Activated naive CD4-positive, alpha-beta T cell treated with anti-CD3 and anti-CD28 coated beads, Interleukin-2, amount 50 U/mL, for 72 hours (primary cell): Measurements from ENCODE around the gene RNF113A. TPM values are rescaled to one million over a fixed set of nuclear protein-coding genes. Genes with fewer than 3 reads are reported as not detected.
"Not testable (repeated sequence)": the region's sequence is repeated elsewhere in the genome, so short reads cannot be mapped to it uniquely, and the experiment has no call there.

ENCODE experiments used
- ATAC-seq, 2 donors: fragments of 150-1000 bp; cut with Tn5 transposase; 2 replicates each; pipeline ENCODE4 v1.10.0; 2021; ENCODE audit warnings: mild to moderate bottlenecking in 2 of 2, moderate library complexity in 2 of 2
- DNase-seq, 2 donors: peaks; one replicate each; pipeline ENCODE4 v3.0.0; 2021 to 2022; ENCODE audit warnings: low spot score in 2 of 2
- H3K27ac Mint-ChIP-seq, 2 donors: one replicate each; pipeline ENCODE4 v1.8.0; 2022; ENCODE audit warnings: mild to moderate bottlenecking in 2 of 2, mixed read lengths in 2 of 2
- H3K36me3 Mint-ChIP-seq, 2 donors: one replicate each; pipeline ENCODE4 v1.8.0; 2022; ENCODE audit warnings: mixed read lengths in 2 of 2
- H3K9me3 Mint-ChIP-seq, 2 donors: one replicate each; pipeline ENCODE4 v1.8.0; 2022; ENCODE audit warnings: mixed read lengths in 2 of 2
- total RNA-seq, 2 donors: library from RNA; stranded (reverse); gene quantifications; one replicate each; pipeline ENCODE4 v1.2.3, GENCODE V29; 2022

Gene RNF113A
- total RNA-seq, 2 donors from 2014 or later, result 20.1 to 34.3 TPM

- Mint-ChIP-seq H3K36me3 (peaks cover 19 to 21% of the 10 kb centered on the region in 2 donors), H3K9me3 (no peaks in the 10 kb centered on the region), H3K27ac (peak overlapping the region; percentile 99)
- DNase-seq (peak in 1 of 2 donors; percentile 16), ATAC-seq (peak; percentile 56 to 61)
Observed at GRCh38 chrX:119871245-119871598, 311 bp downstream of the RNF113A start.

GRCh38 chrX:119870626-119871131 lies 854 bp downstream of the RNF113A start:
- no peaks in the 10 kb centered on the region for H3K9me3 Mint-ChIP-seq
- peaks cover 19 to 21% of the 10 kb centered on the region in 2 donors for H3K36me3 Mint-ChIP-seq
- ATAC-seq (peak; percentile 13 to 32), DNase-seq (no peak)
- peak overlapping the region; percentile 99 for H3K27ac Mint-ChIP-seq

DNA sequence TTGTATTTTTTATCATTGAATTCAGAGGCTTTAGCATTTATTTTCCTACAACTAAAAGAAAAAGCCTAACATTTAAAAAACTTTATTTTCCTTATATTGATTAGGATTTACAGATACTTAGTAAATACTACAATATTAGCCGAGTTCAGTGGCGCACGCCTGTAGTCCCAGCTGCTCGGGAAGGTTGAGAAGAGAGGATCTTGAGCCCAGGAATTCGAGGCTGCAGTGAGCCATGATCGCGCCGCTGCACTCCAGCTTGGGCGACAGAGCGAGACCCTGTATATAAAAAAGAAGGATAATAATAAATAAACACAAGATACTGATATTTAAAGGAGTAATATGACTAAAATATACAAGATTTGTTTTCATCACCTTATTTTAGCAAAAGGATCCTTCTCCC lies 18.1 kb downstream of the RNF113A start:
- Mint-ChIP-seq H3K9me3 (no peaks in the 10 kb centered on the region), H3K36me3 (peaks cover 7 to 12% of the 10 kb centered on the region in 2 donors), H3K27ac (peak overlapping the region; percentile 90 to 99)
- no peak for ATAC-seq
- no peak for DNase-seq

- peak; percentile 95 to 97 for ATAC-seq
Observed at GRCh38 chrX:119852382-119853353, 18.9 kb downstream of the RNF113A start, which contains the start of gene UPF3B. Gene UPF3B (minus strand): TSS chrX:119852963. CDS start chrX:119852928, 35 bp downstream.

GRCh38 chrX:119833905-119834304 lies 37.6 kb downstream of the RNF113A start:
- ATAC-seq, result no peak
- H3K36me3 Mint-ChIP-seq, result peaks cover 19 to 26% of the 10 kb centered on the region in 2 donors

More at GRCh38 chrX:119852382-119853353, 18.9 kb downstream of the RNF113A start, which contains the start of gene UPF3B:
- peak within 1 kb of the TSS; percentile 90 to 99 for H3K27ac Mint-ChIP-seq
- H3K9me3 Mint-ChIP-seq, result no peaks in the 10 kb centered on the region
- peak; percentile 84 to 94 for DNase-seq
- peaks cover 7 to 12% of the 10 kb centered on the region in 2 donors for H3K36me3 Mint-ChIP-seq

GRCh38 chrX:119828446-119828845 lies 43.1 kb downstream of the RNF113A start:
- ATAC-seq (peak; percentile 30 to 53), DNase-seq (no peak)
- no peaks in the 10 kb centered on the region for H3K9me3 Mint-ChIP-seq
- H3K36me3 Mint-ChIP-seq, result peaks cover 6 to 19% of the 10 kb centered on the region in 2 donors
- no peak overlapping the region for H3K27ac Mint-ChIP-seq

More at GRCh38 chrX:119833905-119834304, 37.6 kb downstream of the RNF113A start:
- H3K27ac Mint-ChIP-seq, result no peak overlapping the region
- no peak for DNase-seq
- H3K9me3 Mint-ChIP-seq, result no peaks in the 10 kb centered on the region

DNA sequence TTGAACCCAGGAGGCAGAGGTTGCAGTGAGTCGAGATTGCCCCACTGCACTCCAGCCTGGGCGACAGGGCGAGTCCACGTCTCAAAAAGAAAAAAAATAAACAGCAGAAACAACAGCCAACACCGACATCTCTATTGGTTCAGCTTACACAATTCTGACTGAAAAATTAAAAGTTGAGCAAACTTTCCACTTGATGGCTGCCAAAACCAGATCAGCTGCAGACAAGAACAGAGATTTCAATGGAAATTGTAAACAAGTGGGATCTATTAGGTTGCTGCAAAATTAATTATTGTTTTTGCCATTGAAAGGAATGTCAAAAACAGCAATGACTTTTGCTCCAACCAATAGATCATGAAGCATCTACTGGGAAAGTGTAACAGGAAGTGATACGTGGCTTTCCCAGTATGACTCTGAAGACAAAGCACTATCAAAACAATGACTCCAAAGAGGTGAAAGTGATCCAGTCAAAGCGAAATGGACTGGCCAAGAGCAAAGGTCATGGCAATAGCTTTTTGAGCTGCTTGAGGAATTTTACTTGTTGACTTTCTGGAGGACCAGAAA lies 45.1 kb downstream of the RNF113A start:
- peak in 1 of 2 donors; percentile 5 for DNase-seq
- Mint-ChIP-seq H3K9me3 (no peaks in the 10 kb centered on the region), H3K36me3 (peaks cover 6 to 19% of the 10 kb centered on the region in 2 donors), H3K27ac (peak overlapping the region in 1 of 2 donors; percentile 66)
- peak; percentile 84 to 94 for ATAC-seq

GRCh38 chrX:119824221-119824620 lies 47.3 kb downstream of the RNF113A start:
- not testable (repeated sequence) for DNase-seq, ATAC-seq, H3K36me3 Mint-ChIP-seq, H3K9me3 Mint-ChIP-seq, H3K27ac Mint-ChIP-seq

DNA sequence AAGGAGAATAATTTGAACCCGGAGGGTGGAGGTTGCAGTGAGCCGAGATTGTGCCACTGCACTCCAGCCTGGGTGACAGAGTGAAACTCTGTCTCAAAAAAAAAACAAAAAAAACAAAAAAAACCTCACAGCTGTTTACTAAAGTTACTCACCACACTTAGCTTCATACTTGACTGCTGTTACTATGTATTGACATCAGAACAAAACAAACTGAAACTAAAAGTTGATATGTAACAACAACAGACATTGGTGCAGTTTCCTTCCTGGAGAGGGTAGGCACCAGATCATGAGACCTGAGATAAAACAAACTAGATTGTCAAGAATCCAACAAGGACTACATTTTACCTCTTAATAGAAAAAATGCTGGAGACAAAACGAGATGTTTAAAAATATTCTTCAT lies 49.8 kb downstream of the RNF113A start:
- not testable (repeated sequence) for H3K9me3 Mint-ChIP-seq, DNase-seq, H3K36me3 Mint-ChIP-seq, H3K27ac Mint-ChIP-seq
- peak in 1 of 2 donors; percentile 85 for ATAC-seq

Other genes starting within 250 kb of the RNF113A start
- gene SEPTIN6, start 178.6 kb downstream of the RNF113A start, total RNA-seq, result 100 to 1,000 TPM; 110 to 233 TPM
- gene SOWAHD, start 113.1 kb downstream of the RNF113A start, total RNA-seq, result under 1 TPM in 1 of 2 donors, not detected in 1; 0.53 TPM
- gene RPL39, start 80.1 kb downstream of the RNF113A start, total RNA-seq, result 1,000 to 10,000 TPM; 2,603 to 3,012 TPM
- gene UPF3B, start 18.8 kb downstream of the RNF113A start, total RNA-seq, result 10 to 100 TPM; 17.5 to 28.9 TPM
- gene NDUFA1, start 99 bp upstream of the RNF113A start, total RNA-seq, result 100 to 1,000 TPM in 1 of 2 donors, 10 to 100 TPM in 1; 67.6 to 111 TPM
- under 1 TPM in 1 of 2 donors, not detected in 1; 0.66 TPM for gene AKAP14, start 24.2 kb upstream of the RNF113A start, total RNA-seq
- 10 to 100 TPM in 1 of 2 donors, 1 to 10 TPM in 1; 8.8 to 11.4 TPM for gene NKAP, start 72.0 kb upstream of the RNF113A start, total RNA-seq
- not detected for gene RHOXF2B, start 206.0 kb upstream of the RNF113A start, total RNA-seq
- under 1 TPM in 1 of 2 donors, not detected in 1; 0.80 TPM for gene RHOXF1, start 244.2 kb upstream of the RNF113A start, total RNA-seq